GM12801 (cell line): ENCODE measurements around the gene MED13L.

Source experiments
- CTCF ChIP-seq: IDR thresholded peaks from one replicate; pipeline ENCODE4 v1.5.1; 2011; ENCODE audit warnings: control low read depth; ENCODE audit not compliant: insufficient read length; ENCODE audit errors: extremely low read depth

Gene MED13L

GRCh38 chr12:116241157-116241759 is 36.2 kb downstream of the MED13L start:
- TF ChIP-seq CTCF: no peak

- no peak for TF ChIP-seq CTCF
These were observed 39.3 kb downstream of the MED13L start for GRCh38 chr12:116238149-116238548.

- TF ChIP-seq CTCF: no peak
These were observed 40.5 kb downstream of the MED13L start for GRCh38 chr12:116236976-116237375.

- TF ChIP-seq CTCF: no peak
These were observed 41.3 kb downstream of the MED13L start for GRCh38 chr12:116236148-116236731.

GRCh38 chr12:116233669-116234068 is 43.8 kb downstream of the MED13L start:
- TF ChIP-seq CTCF: no peak

- TF ChIP-seq CTCF: no peak
These were observed 49.7 kb downstream of the MED13L start for GRCh38 chr12:116227811-116228210.

- no peak for TF ChIP-seq CTCF
These were observed 51.5 kb downstream of the MED13L start for GRCh38 chr12:116226026-116226425.
